Measurements from ENCODE around the gene TMEM131. TPM values are rescaled to one million over a fixed set of nuclear protein-coding genes. Genes with fewer than 3 reads are reported as not detected.

The TMEM131 gene
- total RNA-seq, 1 donor from 2014 or later, result 28.9 TPM

GRCh38 chr2:97908208-97908676 is 87.5 kb downstream of the TMEM131 start:
- no peak overlapping the region for H3K4me3 ChIP-seq
- no peak for DNase-seq
- H3K27me3 ChIP-seq (ENCODE audit: low read depth), result no peaks in the 10 kb centered on the region
- no peaks in the 10 kb centered on the region for H3K36me3 ChIP-seq
- H3K4me1 ChIP-seq, result peaks cover 43% of the 10 kb centered on the region
- TF ChIP-seq, protein P1, sequence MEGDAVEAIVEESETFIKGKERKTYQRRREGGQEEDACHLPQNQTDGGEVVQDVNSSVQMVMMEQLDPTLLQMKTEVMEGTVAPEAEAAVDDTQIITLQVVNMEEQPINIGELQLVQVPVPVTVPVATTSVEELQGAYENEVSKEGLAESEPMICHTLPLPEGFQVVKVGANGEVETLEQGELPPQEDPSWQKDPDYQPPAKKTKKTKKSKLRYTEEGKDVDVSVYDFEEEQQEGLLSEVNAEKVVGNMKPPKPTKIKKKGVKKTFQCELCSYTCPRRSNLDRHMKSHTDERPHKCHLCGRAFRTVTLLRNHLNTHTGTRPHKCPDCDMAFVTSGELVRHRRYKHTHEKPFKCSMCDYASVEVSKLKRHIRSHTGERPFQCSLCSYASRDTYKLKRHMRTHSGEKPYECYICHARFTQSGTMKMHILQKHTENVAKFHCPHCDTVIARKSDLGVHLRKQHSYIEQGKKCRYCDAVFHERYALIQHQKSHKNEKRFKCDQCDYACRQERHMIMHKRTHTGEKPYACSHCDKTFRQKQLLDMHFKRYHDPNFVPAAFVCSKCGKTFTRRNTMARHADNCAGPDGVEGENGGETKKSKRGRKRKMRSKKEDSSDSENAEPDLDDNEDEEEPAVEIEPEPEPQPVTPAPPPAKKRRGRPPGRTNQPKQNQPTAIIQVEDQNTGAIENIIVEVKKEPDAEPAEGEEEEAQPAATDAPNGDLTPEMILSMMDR (IDR thresholded peaks at IDR 0.05; ENCODE audit: borderline replicate concordance), result no peak
- H3K9me3 ChIP-seq (replicated peaks), result no peaks in the 10 kb centered on the region
- H3K27ac ChIP-seq (replicated peaks), result no peak overlapping the region
- intact Hi-C loops (cut with micrococcal nuclease), result no loop called here

GRCh38 chr2:97907369-97908100 is 88.2 kb downstream of the TMEM131 start:
- H3K27me3 ChIP-seq (ENCODE audit: low read depth), result no peaks in the 10 kb centered on the region
- peaks cover 38% of the 10 kb centered on the region for H3K4me1 ChIP-seq
- no peaks in the 10 kb centered on the region for H3K36me3 ChIP-seq
- H3K27ac ChIP-seq (replicated peaks), result no peak overlapping the region
- H3K4me3 ChIP-seq, result no peak overlapping the region
- DNase-seq, result no peak
- no peaks in the 10 kb centered on the region for H3K9me3 ChIP-seq (replicated peaks)
- intact Hi-C loops (cut with micrococcal nuclease), result no loop called here
- TF ChIP-seq, protein P1 (IDR thresholded peaks at IDR 0.05; ENCODE audit: borderline replicate concordance), result no peak

GRCh38 chr2:97906307-97906706 is 89.4 kb downstream of the TMEM131 start:
- no peaks in the 10 kb centered on the region for H3K9me3 ChIP-seq (replicated peaks)
- no peak for DNase-seq
- intact Hi-C loops (cut with micrococcal nuclease), result no loop called here
- peaks cover 30% of the 10 kb centered on the region for H3K4me1 ChIP-seq
- H3K36me3 ChIP-seq, result no peaks in the 10 kb centered on the region
- H3K4me3 ChIP-seq, result no peak overlapping the region
- TF ChIP-seq, protein P1 (IDR thresholded peaks at IDR 0.05; ENCODE audit: borderline replicate concordance), result no peak
- no peak overlapping the region for H3K27ac ChIP-seq (replicated peaks)
- no peaks in the 10 kb centered on the region for H3K27me3 ChIP-seq (ENCODE audit: low read depth)

DNA sequence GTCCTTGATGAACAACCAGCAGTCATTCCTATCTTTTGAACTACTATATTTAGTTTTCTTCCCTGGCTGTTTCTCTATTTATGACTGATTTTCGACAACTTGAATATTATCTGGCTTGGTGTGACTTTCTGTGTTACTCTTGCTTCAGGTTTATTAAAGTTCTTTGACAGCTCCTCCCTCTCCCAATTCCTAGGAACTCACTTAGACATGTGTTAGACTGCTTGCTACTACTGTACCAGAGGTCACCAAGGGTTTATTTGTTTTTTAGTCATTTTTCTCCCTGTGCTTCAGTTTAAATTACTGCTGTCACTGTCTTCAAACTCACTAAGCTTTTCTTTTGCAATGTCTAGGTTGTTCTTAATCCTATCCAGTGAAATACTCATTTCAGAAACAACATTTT is 90.5 kb downstream of the TMEM131 start:
- intact Hi-C loops (cut with micrococcal nuclease), result no loop called here
- no peaks in the 10 kb centered on the region for H3K36me3 ChIP-seq
- DNase-seq, result no peak
- H3K9me3 ChIP-seq (replicated peaks), result no peaks in the 10 kb centered on the region
- no peaks in the 10 kb centered on the region for H3K27me3 ChIP-seq (ENCODE audit: low read depth)
- no peak overlapping the region for H3K27ac ChIP-seq (replicated peaks)
- H3K4me3 ChIP-seq, result no peak overlapping the region
- TF ChIP-seq, protein P1 (IDR thresholded peaks at IDR 0.05; ENCODE audit: borderline replicate concordance), result no peak
- peaks cover 30% of the 10 kb centered on the region for H3K4me1 ChIP-seq

DNA sequence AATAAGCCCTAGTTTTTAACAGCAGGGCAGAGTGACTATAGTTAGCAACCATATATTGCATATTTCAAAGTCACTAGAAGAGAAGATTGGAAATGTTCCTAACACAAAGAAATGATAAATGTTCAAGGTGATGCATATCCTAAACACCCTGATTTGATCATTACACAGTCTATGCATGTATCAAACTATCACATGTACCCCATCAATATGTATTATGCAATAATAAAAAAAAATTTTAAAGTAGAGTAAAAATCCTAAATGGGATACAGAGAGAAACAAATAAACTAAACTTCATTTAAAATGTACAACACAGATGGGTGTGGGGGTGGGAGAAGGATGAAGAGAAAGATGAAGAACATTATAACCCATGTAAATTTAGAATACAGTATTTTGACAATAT is 93.9 kb downstream of the TMEM131 start:
- TF ChIP-seq, protein P1 (IDR thresholded peaks at IDR 0.05; ENCODE audit: borderline replicate concordance), result no peak
- Histone ChIP-seq H3K4me3 (no peak overlapping the region), H3K9me3 (replicated peaks) (no peaks in the 10 kb centered on the region), H3K27me3 (ENCODE audit: low read depth) (no peaks in the 10 kb centered on the region), H3K27ac (replicated peaks) (no peak overlapping the region), H3K36me3 (no peaks in the 10 kb centered on the region), H3K4me1 (peaks cover 15% of the 10 kb centered on the region)
- intact Hi-C loops (cut with micrococcal nuclease), result no loop called here
- no peak for DNase-seq

Data from left ventricle myocardium inferior (tissue), 1 donor.